GM12878 (cell line): ENCODE measurements around the gene SMG6. TPM values are rescaled to one million over a fixed set of nuclear protein-coding genes. Genes with fewer than 3 reads are reported as not detected.

Experiments
- BACH1 ChIP-seq: fragments of 450-650 bp; IDR thresholded peaks from 2 replicates; pipeline ENCODE4 v1.6.1; 2017; ENCODE audit warnings: mild to moderate bottlenecking, borderline replicate concordance
- EGR1 ChIP-seq, 2 experiments: IDR thresholded peaks; 1 replicate in 1 of 2; 2 replicates in 1 of 2; pipeline ENCODE4 v1.6.1; 2011 to 2012; ENCODE audit warnings: low read depth in 2 of 2, low read length in 2 of 2, borderline replicate concordance in 1 of 2, mild to moderate bottlenecking in 1 of 2, moderate library complexity in 1 of 2
- GABPA ChIP-seq: IDR thresholded peaks from 2 replicates; pipeline ENCODE4 v1.6.1; 2014; ENCODE audit warnings: antibody characterized with exemption, low read depth, mild to moderate bottlenecking, inconsistent platforms
- GATAD2B ChIP-seq: fragments of 450-650 bp; conservative IDR thresholded peaks from 2 replicates; pipeline ENCODE4 v1.6.1; 2017; ENCODE audit warnings: low read depth, mild to moderate bottlenecking, moderate library complexity
- KAT2A ChIP-seq: conservative IDR thresholded peaks from 2 replicates; pipeline ENCODE4 v1.6.1; 2011; ENCODE audit warnings: low read depth, low read length; ENCODE audit not compliant: control insufficient read depth
- MAX ChIP-seq: IDR thresholded peaks from 2 replicates; pipeline ENCODE4 v1.6.1; 2012; ENCODE audit warnings: low read depth, low read length, improper control_type of control experiment
- MXI1 ChIP-seq: fragments of 150-350 bp; IDR thresholded peaks from 2 replicates; pipeline ENCODE4 v1.6.1; 2011; ENCODE audit warnings: low read depth, mild to moderate bottlenecking, inconsistent platforms, low read length, improper control_type of control experiment
- NKRF ChIP-seq: fragments of 450-650 bp; conservative IDR thresholded peaks from 2 replicates; pipeline ENCODE4 v1.6.1; 2017; ENCODE audit warnings: mild to moderate bottlenecking, moderate library complexity
- NR2C2 ChIP-seq: IDR thresholded peaks from 2 replicates; pipeline ENCODE4 v1.6.1; 2011; ENCODE audit warnings: borderline replicate concordance, low read depth; ENCODE audit not compliant: control insufficient read depth, insufficient read length
- NRF1 ChIP-seq: conservative IDR thresholded peaks from 2 replicates; pipeline ENCODE4 v1.6.1; 2011; ENCODE audit warnings: mild to moderate bottlenecking, low read depth, low read length, improper control_type of control experiment
- POLR2AphosphoS5 ChIP-seq: IDR thresholded peaks from 2 replicates; pipeline ENCODE4 v1.6.1; 2011; ENCODE audit warnings: mild to moderate bottlenecking, low read length, inconsistent platforms
- REST ChIP-seq: IDR thresholded peaks from 2 replicates; pipeline ENCODE4 v1.6.1; 2012; ENCODE audit warnings: mild to moderate bottlenecking, low read depth, low read length
- USF1 ChIP-seq: IDR thresholded peaks from 2 replicates; pipeline ENCODE4 v1.6.1; 2011; ENCODE audit warnings: borderline replicate concordance, low read depth, mild to moderate bottlenecking, moderate library complexity, mixed read lengths, low read length; ENCODE audit not compliant: insufficient read depth; ENCODE audit errors: extremely low read length
- YY1 ChIP-seq: IDR thresholded peaks from 2 replicates; pipeline ENCODE4 v1.6.1; 2011; ENCODE audit warnings: low read depth, mild to moderate bottlenecking, low read length
- ZNF207 ChIP-seq: fragments of 450-650 bp; IDR thresholded peaks from 2 replicates; pipeline ENCODE4 v1.6.1; 2014; ENCODE audit warnings: antibody characterized with exemption, mild to moderate bottlenecking, borderline replicate concordance
- ZNF217 ChIP-seq: fragments of 450-650 bp; IDR thresholded peaks from 2 replicates; pipeline ENCODE4 v1.6.1; 2017; ENCODE audit warnings: antibody characterized with exemption, mild to moderate bottlenecking
- ZNF687 ChIP-seq: fragments of 450-650 bp; IDR thresholded peaks from 2 replicates; pipeline ENCODE4 v1.6.1; 2017; ENCODE audit warnings: mild to moderate bottlenecking, moderate library complexity
- polyA plus RNA-seq, 11 experiments: library from polyadenylated mRNA; depleted of rRNA in 4 of 11; unstranded in 6 of 11; stranded (reverse) in 5 of 11; fragments of >200 nt; fragmentation: Nextera tagmentation in 4 of 11; fragmentation: Illumina TruSeq in 1 of 11; extraction: Ambion mirVana in 4 of 11; extraction: Trizol in 1 of 11; gene quantifications; 1 replicate in 1 of 11; 2 replicates in 10 of 11; pipeline versions ENCODE4 v1.2.1 to v1.2.3, GENCODE V29; 2011 to 2016; ENCODE audit warnings: inconsistent platforms in 2 of 11, missing spikeins in 2 of 11, low read depth in 1 of 11
- total RNA-seq, 4 experiments: library from RNA; depleted of rRNA in 3 of 4; stranded (reverse); fragments of >200 nt in 3 of 4; fragmentation: Illumina TruSeq in 1 of 4; extraction: Trizol in 1 of 4; gene quantifications; 2 replicates each; pipeline versions ENCODE4 v1.2.1 to v1.2.3, GENCODE V29; 2013 to 2021

The SMG6 gene
- total and polyA plus RNA-seq, 10 of the 15 experiments (the other 5 are each of a cell fraction or from before 2014, with no cell fraction given), result 0.58 to 28.7 (median 15.7) TPM

- TF ChIP-seq ZNF687 (peak; percentile 66), NKRF (peak; percentile 92), GABPA (no peak), NR2C2 (no peak), MAX (peak; percentile 76), NRF1 (0 out of 2 replicates have a peak, but pooled peaks have one; percentile 6), POLR2AphosphoS5 (no peak), MXI1 (peak; percentile 98), ZNF207 (peak; percentile 79), EGR1 (IDR thresholded peaks at IDR 0.05; ENCODE audit: borderline replicate concordance in 1 of 2, low read depth in 2 of 2, low read length in 2 of 2) (peak; percentile 75 to 96), BACH1 (peak; percentile 94), YY1 (0 out of 2 replicates have a peak, but pooled peaks have one; percentile 37), REST (peak; percentile 97), ZNF217 (0 out of 2 replicates have a peak, but pooled peaks have one; percentile 26), GATAD2B (peak; percentile 62; the same call in 1 of the 2 replicates), USF1 (peak; percentile 52), KAT2A (no peak)
Measured at GRCh38 chr17:2049333-2050299, 254.0 kb downstream of the SMG6 start (continued).
